ENCODE results near the gene LINGO3.

The LINGO3 gene

GRCh38 chr19:2330255-2330631 lies 22.3 kb upstream of the LINGO3 start:
- Mint-ChIP-seq H3K9me3 (no peaks in the 10 kb centered on the region), H3K4me1 (peaks cover 76% of the 10 kb centered on the region), H3K27ac (peak overlapping the region; percentile 97)

GRCh38 chr19:2329501-2329916 lies 21.6 kb upstream of the LINGO3 start:
- peaks cover 7% of the 10 kb centered on the region for H3K36me3 Mint-ChIP-seq (ENCODE audit: low read depth)
- H3K27ac Mint-ChIP-seq: peak overlapping the region; percentile 93
- peak overlapping the region; percentile 94 for H3K4me3 Mint-ChIP-seq
- H3K4me1 Mint-ChIP-seq: peaks cover 83% of the 10 kb centered on the region
- no peaks in the 10 kb centered on the region for H3K27me3 Mint-ChIP-seq (ENCODE audit: low read depth, poor library complexity)
- H3K9me3 Mint-ChIP-seq: no peaks in the 10 kb centered on the region
- TF ChIP-seq CTCF (IDR thresholded peaks at IDR 0.05): no peak
- no peak for DNase-seq

More at GRCh38 chr19:2330255-2330631, 22.3 kb upstream of the LINGO3 start:
- DNase-seq: no peak
- Mint-ChIP-seq H3K27me3 (ENCODE audit: low read depth, poor library complexity) (no peaks in the 10 kb centered on the region), H3K4me3 (peak overlapping the region; percentile 94), H3K36me3 (ENCODE audit: low read depth) (peaks cover 7% of the 10 kb centered on the region)
- no peak for TF ChIP-seq CTCF (IDR thresholded peaks at IDR 0.05)

- Mint-ChIP-seq H3K4me1 (peaks cover 87% of the 10 kb centered on the region), H3K36me3 (ENCODE audit: low read depth) (peaks cover 7% of the 10 kb centered on the region), H3K9me3 (no peaks in the 10 kb centered on the region), H3K27ac (peak overlapping the region; percentile 93), H3K4me3 (peak overlapping the region; percentile 94), H3K27me3 (ENCODE audit: low read depth, poor library complexity) (no peaks in the 10 kb centered on the region)
- no peak for DNase-seq
- no peak for TF ChIP-seq CTCF (IDR thresholded peaks at IDR 0.05)
These were observed 21.2 kb upstream of the LINGO3 start for GRCh38 chr19:2329149-2329478.

- Mint-ChIP-seq H3K27me3 (ENCODE audit: low read depth, poor library complexity) (no peaks in the 10 kb centered on the region), H3K4me1 (peaks cover 89% of the 10 kb centered on the region), H3K9me3 (no peaks in the 10 kb centered on the region), H3K4me3 (peak within 1 kb of the TSS; percentile 100), H3K36me3 (ENCODE audit: low read depth) (peaks cover 7% of the 10 kb centered on the region), H3K27ac (peak within 1 kb of the TSS; percentile 99)
- DNase-seq: peak; percentile 96
- TF ChIP-seq CTCF (IDR thresholded peaks at IDR 0.05): no peak
These were observed 20.6 kb upstream of the LINGO3 start, which contains the start of the genes LSM7 and SPPL2B for GRCh38 chr19:2328401-2329148. Gene LSM7 (minus strand): TSS chr19:2328586. CDS start chr19:2328566, 20 bp downstream. Gene SPPL2B (plus strand): TSS chr19:2328684. CDS start chr19:2328710, 26 bp downstream.

- Mint-ChIP-seq H3K36me3 (ENCODE audit: low read depth) (peaks cover 7% of the 10 kb centered on the region), H3K9me3 (no peaks in the 10 kb centered on the region), H3K4me3 (peak overlapping the region; percentile 100), H3K27me3 (ENCODE audit: low read depth, poor library complexity) (no peaks in the 10 kb centered on the region), H3K4me1 (peaks cover 85% of the 10 kb centered on the region), H3K27ac (peak overlapping the region; percentile 99)
- DNase-seq: no peak
- TF ChIP-seq CTCF (IDR thresholded peaks at IDR 0.05): no peak
These were observed 19.9 kb upstream of the LINGO3 start for GRCh38 chr19:2327773-2328400.

Data from nephron progenitor cell (in vitro differentiated cells).